HG03354 (cell line): ENCODE data around the gene TEX29.

Source experiments
- ATAC-seq: cut with Tn5 transposase; IDR thresholded peaks from one replicate; pipeline ENCODE4 v1.9.1; 2021; ENCODE audit warnings: mild to moderate bottlenecking; ENCODE audit not compliant: unreplicated experiment, poor library complexity, severe bottlenecking

TEX29 gene

DNA sequence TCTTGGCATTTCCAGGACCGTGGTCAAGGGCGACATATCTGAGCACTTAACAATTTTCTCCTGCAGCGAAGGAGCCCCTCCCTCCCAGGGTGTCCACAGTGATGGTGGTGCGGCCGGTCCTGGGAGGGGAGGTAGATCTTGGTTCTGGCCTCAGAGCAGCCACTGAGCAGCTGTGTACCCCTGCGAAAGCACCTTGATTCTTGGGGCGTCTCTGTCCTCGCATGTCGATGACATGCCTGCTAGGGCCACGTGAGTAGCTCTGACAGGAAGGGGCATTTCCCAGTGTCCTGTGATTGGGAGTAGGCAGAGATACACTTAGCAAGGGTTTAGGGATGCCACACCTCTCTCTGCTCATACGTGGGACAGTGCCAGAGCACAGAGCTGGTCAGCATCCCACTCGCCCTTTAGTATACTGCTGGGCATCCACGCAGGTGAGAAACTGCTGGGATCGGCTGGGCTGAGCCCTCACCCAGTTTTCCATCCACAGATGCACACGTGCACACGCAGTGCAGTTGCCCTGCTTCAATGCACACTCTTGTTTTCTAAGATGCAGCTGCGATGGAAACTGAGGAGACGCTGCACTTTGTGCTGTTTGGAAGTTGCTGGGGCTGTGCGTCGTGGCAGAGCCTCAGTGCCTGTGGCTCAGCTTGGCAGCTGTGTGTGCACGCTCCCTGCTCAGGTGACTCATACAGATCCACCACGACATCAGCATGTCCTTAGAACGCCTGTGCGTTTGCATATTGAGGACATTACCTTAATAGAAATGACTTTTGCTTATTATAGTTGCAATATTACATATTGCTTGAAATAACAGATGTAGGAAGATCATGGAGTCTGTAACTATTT is 66.8 kb downstream of the TEX29 start:
- ATAC-seq = no peak

DNA sequence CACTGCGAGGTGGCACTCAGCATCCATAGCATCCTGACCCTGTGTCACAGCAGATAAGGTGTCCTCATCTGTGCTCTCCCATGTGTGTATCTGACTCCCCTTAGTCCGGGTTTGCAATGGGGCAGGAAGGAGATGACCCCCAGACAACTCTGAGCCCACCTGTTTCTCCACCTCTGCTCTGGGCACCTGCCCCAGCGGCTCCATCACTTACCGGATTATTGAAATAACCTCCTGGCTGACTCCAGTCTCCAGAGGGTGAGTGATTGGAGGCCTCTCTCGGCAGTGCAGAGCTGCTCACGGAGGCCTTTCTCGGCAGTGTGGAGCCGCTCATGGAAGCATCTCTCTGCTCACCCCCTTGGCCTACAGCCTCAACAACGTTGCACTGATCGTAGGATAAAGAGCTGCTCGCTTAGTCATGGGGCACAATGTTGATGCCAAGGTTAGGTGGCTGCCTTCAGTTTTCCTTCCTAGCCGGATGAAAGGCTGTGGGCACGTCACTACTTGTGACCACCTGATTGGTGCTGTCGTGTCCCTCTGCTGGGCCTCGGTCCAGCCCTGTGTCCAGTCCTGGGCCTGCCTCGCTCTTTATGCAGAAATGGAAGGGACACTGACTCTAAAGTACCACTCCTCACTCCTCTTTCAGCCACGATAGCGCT is 67.6 kb downstream of the TEX29 start:
- ATAC-seq = no peak

DNA sequence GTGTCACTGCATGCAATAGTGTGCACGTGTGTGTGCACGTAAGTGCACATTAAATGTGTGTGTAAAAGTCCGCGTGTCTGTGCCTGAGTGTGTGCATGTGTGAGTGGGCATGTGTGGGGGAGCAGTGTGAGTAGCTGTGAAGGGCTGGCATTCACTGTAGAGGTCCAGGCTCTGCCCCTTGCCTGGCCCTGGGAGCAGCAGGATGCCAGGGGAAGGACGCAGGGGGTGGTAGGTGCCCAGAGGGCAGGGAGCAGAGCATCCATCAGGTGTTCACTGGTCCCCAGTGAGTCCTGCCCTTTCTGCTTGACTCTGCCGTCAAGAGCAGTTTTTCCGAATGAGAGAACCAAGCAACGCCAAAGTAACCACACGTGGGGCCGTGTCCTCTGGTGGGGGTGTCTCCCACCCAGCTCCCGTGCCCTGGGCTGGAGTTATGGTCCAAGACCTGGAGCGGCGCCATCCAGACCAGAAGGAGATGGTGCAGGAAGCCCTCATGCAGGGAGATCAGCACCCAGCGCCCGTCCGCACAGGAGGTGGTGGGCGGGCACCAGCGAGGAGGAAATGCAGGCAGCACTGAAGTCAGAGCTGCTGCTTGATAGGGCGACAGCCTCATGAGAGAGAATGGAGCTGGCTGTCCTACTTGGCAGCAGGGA is 68.5 kb downstream of the TEX29 start:
- no peak for ATAC-seq

DNA sequence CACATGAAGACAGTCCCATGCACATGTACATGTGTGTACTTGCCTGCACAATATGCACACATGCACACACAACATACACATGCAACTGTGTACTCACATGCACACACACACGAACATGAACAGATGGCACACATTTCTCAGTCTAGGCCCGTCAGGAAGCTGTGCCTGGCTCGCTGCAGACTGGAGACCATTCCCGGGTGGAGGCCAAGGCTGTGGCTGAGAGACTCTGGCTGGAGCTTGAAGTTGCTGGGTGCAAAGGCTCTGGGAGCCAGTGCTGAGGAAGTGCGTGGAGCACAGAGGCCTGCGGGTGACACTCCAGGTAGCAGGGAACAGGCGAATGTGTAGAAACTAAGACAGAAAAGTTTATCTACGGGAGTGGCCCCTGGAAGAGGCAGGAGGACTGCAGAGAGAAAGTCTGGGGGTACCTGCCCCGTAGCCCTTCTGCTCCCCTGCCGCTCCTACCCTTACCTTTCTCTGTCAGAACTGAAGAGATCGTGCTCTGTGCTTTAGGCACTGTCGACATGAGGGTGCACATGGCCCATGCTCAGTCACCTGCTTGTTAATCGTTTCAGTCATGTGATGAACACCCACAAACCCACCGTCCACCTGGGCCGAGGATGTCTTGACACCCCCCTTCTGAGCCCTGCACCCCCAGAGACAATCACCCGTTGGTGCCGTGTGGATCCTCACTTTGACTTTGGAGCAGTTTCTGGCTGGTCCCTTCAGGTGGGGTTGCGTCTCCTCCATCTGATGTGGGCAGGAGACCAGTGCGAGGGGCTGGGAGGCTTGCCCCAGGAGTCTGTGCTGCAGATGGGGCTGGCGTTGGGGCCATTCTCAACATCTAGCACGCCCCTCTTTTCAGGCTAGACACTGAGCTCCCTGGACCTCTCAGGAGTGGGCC is 69.4 kb downstream of the TEX29 start:
- ATAC-seq = no peak

DNA sequence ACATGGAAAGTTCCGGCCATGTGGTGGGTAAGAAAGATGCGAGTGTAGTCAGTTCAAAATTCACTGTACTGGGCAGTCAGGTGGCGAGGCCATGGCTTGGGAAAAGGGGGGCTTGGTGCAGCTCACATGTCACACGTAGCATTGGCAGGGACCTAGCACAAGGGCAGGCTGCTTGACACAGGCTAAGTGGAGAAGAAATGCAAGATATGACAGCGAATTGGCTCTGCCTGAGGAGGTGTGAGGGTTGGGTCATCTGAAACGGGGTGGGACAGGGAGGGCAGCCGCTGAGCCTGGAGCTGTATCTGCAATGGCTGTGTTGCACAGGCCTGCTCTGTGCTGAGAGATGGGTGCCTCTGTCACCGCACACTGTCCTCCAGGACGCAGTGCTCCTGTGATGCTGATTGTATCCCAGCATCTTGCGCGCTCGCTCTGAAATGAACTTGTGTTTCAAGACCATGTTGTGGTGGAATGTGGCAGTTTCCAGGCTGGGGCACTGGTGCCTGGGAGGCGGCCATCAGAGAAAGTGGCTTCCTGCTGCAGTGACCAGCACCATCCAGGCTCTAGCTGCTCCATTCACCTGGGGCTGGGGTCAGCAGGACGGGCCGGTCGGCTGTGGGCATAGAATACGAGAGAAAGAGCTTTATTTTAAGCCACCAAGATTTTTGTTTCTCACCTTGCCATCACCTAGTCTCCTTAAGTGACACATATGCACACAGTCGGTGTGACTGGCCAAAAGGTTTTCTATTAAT is 70.3 kb downstream of the TEX29 start:
- no peak for ATAC-seq

DNA sequence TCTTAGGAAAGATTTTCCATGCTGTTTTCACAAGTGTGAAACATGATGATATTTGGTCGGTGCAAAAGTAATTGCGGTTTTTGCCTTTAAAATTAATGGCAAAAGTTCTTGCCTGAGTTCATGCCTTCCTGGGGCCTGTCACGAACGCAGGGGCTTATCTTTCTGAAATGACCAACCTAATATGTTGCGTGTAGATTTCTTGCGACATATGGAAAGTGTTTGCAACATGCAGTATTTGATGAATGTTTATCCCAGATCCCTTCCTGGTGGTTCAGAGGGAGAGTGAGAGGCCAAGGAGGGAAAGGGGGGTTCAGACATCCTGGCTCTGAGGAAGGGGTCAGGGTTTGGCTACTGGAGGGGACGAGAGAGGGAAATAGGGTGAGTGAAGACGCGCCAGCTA is 72.0 kb downstream of the TEX29 start:
- no peak for ATAC-seq

DNA sequence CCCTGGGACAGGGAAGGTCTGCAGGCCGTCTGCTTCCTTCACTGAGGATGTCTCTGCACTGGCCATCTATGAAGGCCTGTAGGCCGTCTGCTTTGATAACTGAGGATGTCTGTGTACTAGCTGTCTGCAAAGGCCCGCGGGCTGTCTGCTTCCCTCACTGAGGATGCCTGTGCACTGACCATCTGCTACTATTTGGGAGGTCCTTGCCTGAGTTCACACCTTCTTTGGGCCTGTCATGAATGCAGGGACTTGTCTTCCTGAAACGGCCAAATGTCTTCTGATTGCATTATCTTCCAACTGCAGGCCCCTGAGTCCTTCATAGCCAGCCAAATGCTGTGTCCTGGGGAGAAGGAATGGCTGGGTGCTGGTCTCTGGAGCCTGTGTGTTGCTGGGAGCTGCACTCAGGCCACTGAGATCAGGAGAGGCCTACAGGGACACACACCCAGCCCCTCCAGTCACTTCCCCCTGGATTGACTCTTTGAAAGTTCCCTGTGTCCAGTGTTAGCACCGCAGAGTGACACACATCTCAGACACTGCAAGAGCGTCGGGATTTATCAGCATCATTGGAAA is 72.9 kb downstream of the TEX29 start:
- ATAC-seq = no peak
